Endothelial cell of umbilical vein (primary cell): ENCODE results near the gene SPTBN5.

Experiments
- FOS ChIP-seq: IDR thresholded peaks from 2 replicates; pipeline ENCODE4 v1.6.1; 2011; ENCODE audit warnings: mild to moderate bottlenecking, low read length, moderate library complexity, borderline replicate concordance; ENCODE audit not compliant: insufficient read depth
- MYC ChIP-seq: IDR thresholded peaks from one replicate; pipeline ENCODE4 v1.6.1; 2011; ENCODE audit warnings: mild to moderate bottlenecking, low read depth, low read length
- POLR2A ChIP-seq: IDR thresholded peaks from 2 replicates; pipeline ENCODE4 v1.6.1; 2012; ENCODE audit warnings: low read depth, mild to moderate bottlenecking, control low read depth, low read length
- POLR2AphosphoS5 ChIP-seq: IDR thresholded peaks from 2 replicates; pipeline ENCODE4 v1.6.1; 2012; ENCODE audit warnings: low read depth, mild to moderate bottlenecking, control low read depth, low read length, moderate library complexity; ENCODE audit not compliant: insufficient read depth
- TF ChIP-seq, protein P1 (sequence below), 2 donors: IDR thresholded peaks; 1 replicate in 1 of 2; 2 replicates in 1 of 2; pipeline ENCODE4 v1.5.1; 2011; ENCODE audit warnings: low read length in 2 of 2, mild to moderate bottlenecking in 2 of 2, moderate library complexity in 2 of 2, control low read depth in 1 of 2, inconsistent platforms in 1 of 2, low read depth in 1 of 2; ENCODE audit not compliant: insufficient read depth in 1 of 2; ENCODE audit errors: extremely low read depth in 1 of 2

DNA sequence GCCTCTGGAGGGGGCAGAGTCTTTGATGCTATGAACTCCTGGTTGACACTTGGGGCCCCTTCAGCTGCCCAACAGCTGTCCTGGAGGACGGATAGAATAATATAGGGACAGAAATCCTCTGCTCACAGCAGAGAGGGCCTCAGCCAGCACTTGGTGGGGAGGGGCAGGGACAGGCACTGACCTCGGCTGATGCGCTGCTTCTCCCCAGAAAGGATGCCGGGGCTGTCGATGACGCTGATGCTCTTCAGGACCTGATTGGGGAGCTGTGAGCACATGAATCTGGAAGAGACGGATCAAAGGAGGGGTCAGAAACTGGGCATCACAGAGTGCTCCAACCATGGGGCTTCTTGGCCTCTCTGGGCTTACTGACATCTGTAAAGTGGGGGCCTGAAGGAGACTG is 49.0 kb upstream of the SPTBN5 start:
- TF ChIP-seq, protein P1, sequence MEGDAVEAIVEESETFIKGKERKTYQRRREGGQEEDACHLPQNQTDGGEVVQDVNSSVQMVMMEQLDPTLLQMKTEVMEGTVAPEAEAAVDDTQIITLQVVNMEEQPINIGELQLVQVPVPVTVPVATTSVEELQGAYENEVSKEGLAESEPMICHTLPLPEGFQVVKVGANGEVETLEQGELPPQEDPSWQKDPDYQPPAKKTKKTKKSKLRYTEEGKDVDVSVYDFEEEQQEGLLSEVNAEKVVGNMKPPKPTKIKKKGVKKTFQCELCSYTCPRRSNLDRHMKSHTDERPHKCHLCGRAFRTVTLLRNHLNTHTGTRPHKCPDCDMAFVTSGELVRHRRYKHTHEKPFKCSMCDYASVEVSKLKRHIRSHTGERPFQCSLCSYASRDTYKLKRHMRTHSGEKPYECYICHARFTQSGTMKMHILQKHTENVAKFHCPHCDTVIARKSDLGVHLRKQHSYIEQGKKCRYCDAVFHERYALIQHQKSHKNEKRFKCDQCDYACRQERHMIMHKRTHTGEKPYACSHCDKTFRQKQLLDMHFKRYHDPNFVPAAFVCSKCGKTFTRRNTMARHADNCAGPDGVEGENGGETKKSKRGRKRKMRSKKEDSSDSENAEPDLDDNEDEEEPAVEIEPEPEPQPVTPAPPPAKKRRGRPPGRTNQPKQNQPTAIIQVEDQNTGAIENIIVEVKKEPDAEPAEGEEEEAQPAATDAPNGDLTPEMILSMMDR (IDR thresholded peaks at IDR 0.05; ENCODE audit: extremely low read depth in 1 of 2, insufficient read depth in 1 of 2, low read depth in 1 of 2, low read length in 2 of 2), result no peak
- no peak for TF ChIP-seq FOS
- no peak for TF ChIP-seq POLR2AphosphoS5
- TF ChIP-seq MYC, result no peak
- no peak for TF ChIP-seq POLR2A
